HPDE6-E6E7 (cell line): Measurements from ENCODE around the gene TM7SF3.

ENCODE experiments used
- DNase-seq: peaks from one replicate; pipeline ENCODE4 v3.0.0; 2011; ENCODE audit warnings: missing footprints; ENCODE audit errors: extremely low spot score

The TM7SF3 gene

GRCh38 chr12:26928661-26929060, 85.5 kb downstream of the TM7SF3 start:
- DNase-seq: no peak
